Vein endothelial cell (primary cell): ENCODE measurements around the gene CALM1. TPM values are rescaled to one million over a fixed set of nuclear protein-coding genes. Genes with fewer than 3 reads are reported as not detected.

Experiments
- total RNA-seq: library from RNA; depleted of rRNA; stranded (reverse); fragments of >200 nt; gene quantifications from 2 replicates; pipeline ENCODE4 v1.2.3, GENCODE V29; 2012

The CALM1 gene
- 674 and 980 TPM in 2 replicates for total RNA-seq

DNA sequence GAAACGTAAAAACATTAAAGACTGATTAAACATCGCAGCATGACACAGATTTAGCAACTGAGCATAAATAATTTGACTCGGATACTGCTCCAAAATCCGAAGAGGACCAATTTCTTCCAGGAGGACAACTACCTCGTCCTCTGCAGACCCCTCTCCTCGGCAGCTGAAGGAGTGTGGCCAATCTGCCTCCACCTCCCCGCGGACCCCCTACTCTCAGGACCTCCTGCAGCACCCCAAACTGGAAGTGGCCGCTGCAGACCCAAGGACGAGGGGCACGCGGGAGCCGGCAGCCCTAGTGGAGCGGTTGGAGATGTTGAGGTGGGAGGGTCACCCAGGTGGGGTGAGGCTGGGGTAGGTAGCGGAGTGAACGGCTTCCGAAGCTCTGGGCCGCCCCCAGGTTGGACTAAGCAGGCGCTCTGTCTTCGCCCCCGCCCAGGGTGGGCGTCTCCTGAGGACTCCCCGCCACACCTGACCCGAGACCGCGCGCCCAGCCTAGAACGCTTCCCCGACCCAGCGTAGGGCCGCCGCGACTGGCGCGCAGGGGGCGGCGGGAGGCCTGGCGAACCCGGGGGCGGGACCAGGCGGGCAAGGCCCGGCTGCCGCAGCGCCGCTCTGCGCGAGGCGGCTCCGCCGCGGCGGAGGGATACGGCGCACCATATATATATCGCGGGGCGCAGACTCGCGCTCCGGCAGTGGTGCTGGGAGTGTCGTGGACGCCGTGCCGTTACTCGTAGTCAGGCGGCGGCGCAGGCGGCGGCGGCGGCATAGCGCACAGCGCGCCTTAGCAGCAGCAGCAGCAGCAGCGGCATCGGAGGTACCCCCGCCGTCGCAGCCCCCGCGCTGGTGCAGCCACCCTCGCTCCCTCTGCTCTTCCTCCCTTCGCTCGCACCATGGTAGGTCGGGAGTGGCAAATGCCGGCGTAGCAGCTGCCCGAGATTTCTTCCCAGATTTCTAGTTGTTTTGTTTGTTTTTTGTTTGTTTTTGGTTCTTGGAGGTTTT, at the start of gene CALM1:
CALM1 (plus strand) TSS at position 689 of the 999 bp plus-strand sequence; CDS start at position 891, 202 bp downstream.

Other genes with a start within 250 kb of the CALM1 start
- 125 and 238 TPM in 2 replicates for gene PSMC1, start 140.5 kb upstream of the CALM1 start, total RNA-seq
- 10.1 and 14.0 TPM in 2 replicates for gene NRDE2, start 65.1 kb upstream of the CALM1 start, total RNA-seq